GM18861 (cell line): Measurements from ENCODE around the gene C3.

Source experiments
- ATAC-seq: cut with Tn5 transposase; IDR thresholded peaks from one replicate; pipeline ENCODE4 v1.9.1; 2021; ENCODE audit not compliant: unreplicated experiment

C3 gene

GRCh38 chr19:6731822-6732221, 11.4 kb upstream of the C3 start:
- ATAC-seq, result no peak

GRCh38 chr19:6730941-6731670, 10.7 kb upstream of the C3 start:
- no peak for ATAC-seq

- no peak for ATAC-seq
These were observed 9.8 kb upstream of the C3 start for GRCh38 chr19:6730153-6730804.

- no peak for ATAC-seq
These were observed 9.2 kb upstream of the C3 start for GRCh38 chr19:6729573-6730152.

GRCh38 chr19:6728346-6728745, 7.9 kb upstream of the C3 start:
- ATAC-seq, result no peak

GRCh38 chr19:6725513-6726231, 5.2 kb upstream of the C3 start:
- no peak for ATAC-seq

GRCh38 chr19:6724631-6725492, 4.4 kb upstream of the C3 start:
- ATAC-seq, result no peak

- ATAC-seq, result no peak
These were observed 3.3 kb upstream of the C3 start for GRCh38 chr19:6723738-6724137.

- ATAC-seq, result no peak
These were observed 2.7 kb upstream of the C3 start for GRCh38 chr19:6723108-6723618.

- no peak for ATAC-seq
These were observed 1.3 kb upstream of the C3 start for GRCh38 chr19:6721773-6722172.

GRCh38 chr19:6721138-6721474, 656 bp upstream of the C3 start:
- ATAC-seq, result no peak

GRCh38 chr19:6719992-6720368, 470 bp downstream of the C3 start:
- ATAC-seq, result no peak

GRCh38 chr19:6719540-6719861, 949 bp downstream of the C3 start:
- ATAC-seq, result no peak

- no peak for ATAC-seq
These were observed 1.5 kb downstream of the C3 start for GRCh38 chr19:6718741-6719539.

GRCh38 chr19:6718111-6718740, 2.2 kb downstream of the C3 start:
- ATAC-seq, result no peak

- no peak for ATAC-seq
These were observed 2.9 kb downstream of the C3 start for GRCh38 chr19:6717441-6717971.

- ATAC-seq, result no peak
These were observed 3.4 kb downstream of the C3 start for GRCh38 chr19:6717036-6717435.

GRCh38 chr19:6716610-6716970, 3.9 kb downstream of the C3 start:
- ATAC-seq, result no peak

GRCh38 chr19:6714749-6715555, 5.5 kb downstream of the C3 start:
- ATAC-seq, result no peak
